B cell (primary cell): ENCODE measurements around the gene HLCS. TPM values are rescaled to one million over a fixed set of nuclear protein-coding genes. Genes with fewer than 3 reads are reported as not detected.
"Not testable (repeated sequence)": the region's sequence is repeated elsewhere in the genome, so short reads cannot be mapped to it uniquely, and the experiment has no call there.

Source experiments
- ATAC-seq: fragments of 200-7000 bp; cut with Tn5 transposase; one replicate; pipeline ENCODE4 v1.10.0; 2021; ENCODE audit warnings: low read depth, mild to moderate bottlenecking, moderate number of reproducible peaks, moderate library complexity
- CTCF ChIA-PET: fragments of 350-600 bp; sonication (Branson Sonifier 250); formaldehyde crosslinking; loops from one replicate; lab custom pipeline; 2021; ENCODE audit warnings: antibody characterized with exemption, inconsistent platforms; lab: Charles Lee
- POLR2A ChIA-PET: fragments of 350-600 bp; sonication (Branson Sonifier 250); formaldehyde crosslinking; loops from one replicate; lab custom pipeline; 2021; ENCODE audit warnings: antibody characterized with exemption; lab: Charles Lee
- DNase-seq: peaks from one replicate; pipeline ENCODE4 v3.0.0; 2013
- H2AFZ ChIP-seq: 2 replicates; pipeline ENCODE4 v1.6.1; 2012; ENCODE audit warnings: mild to moderate bottlenecking, low read depth, low read length; ENCODE audit not compliant: insufficient read depth, poor library complexity, severe bottlenecking
- H3K27ac ChIP-seq, 2 donors: 1 replicate in 1 of 2; 2 replicates in 1 of 2; pipeline ENCODE4 v1.5.1; 2012 to 2013; ENCODE audit warnings: low read length in 2 of 2, mild to moderate bottlenecking in 2 of 2, moderate library complexity in 1 of 2
- H3K27me3 ChIP-seq, 4 experiments: fragments of 200-600 bp in 1 of 4; sonication (generic) in 1 of 4; replicated peaks in 1 of 4; 1 replicate in 2 of 4; 2 replicates in 2 of 4; pipeline versions ENCODE4 v1.6.1 to v1.7.0; 2013 to 2016; ENCODE audit warnings: low read length in 3 of 4, mild to moderate bottlenecking in 2 of 4, mixed read lengths in 1 of 4, moderate library complexity in 1 of 4; ENCODE audit not compliant: insufficient read depth in 4 of 4, control insufficient read depth in 3 of 4; ENCODE audit errors: control extremely low read depth in 1 of 4
- H3K36me3 ChIP-seq, 2 experiments: replicated peaks in 1 of 2; 1 replicate in 1 of 2; 2 replicates in 1 of 2; pipeline versions ENCODE4 v1.6.1 to v1.7.1; 2013; ENCODE audit warnings: low read length in 1 of 2; ENCODE audit not compliant: insufficient read depth in 2 of 2, control insufficient read depth in 1 of 2; ENCODE audit errors: control extremely low read depth in 1 of 2, extremely low read depth in 1 of 2
- H3K4me1 ChIP-seq, 2 donors: fragments of 200-600 bp in 1 of 2; sonication (generic) in 1 of 2; 1 replicate in 1 of 2; 2 replicates in 1 of 2; pipeline versions ENCODE4 v1.5.1 to v1.6.1; 2013 to 2017; ENCODE audit warnings: low read length in 2 of 2; ENCODE audit not compliant: control insufficient read depth in 2 of 2, insufficient read depth in 2 of 2
- H3K4me2 ChIP-seq: replicated peaks from 2 replicates; pipeline ENCODE3; 2012; ENCODE audit warnings: mild to moderate bottlenecking, low read depth, low read length; ENCODE audit not compliant: poor library complexity, severe bottlenecking
- H3K4me3 ChIP-seq, 5 experiments: fragments of 200-600 bp in 1 of 5; sonication (generic) in 1 of 5; 1 replicate in 3 of 5; 2 replicates in 2 of 5; pipeline versions ENCODE4 v1.5.1 to v1.7.0; 2011 to 2016; ENCODE audit warnings: low read length in 4 of 5, mild to moderate bottlenecking in 4 of 5, low read depth in 2 of 5, control low read depth in 1 of 5, moderate library complexity in 1 of 5; ENCODE audit not compliant: insufficient read depth in 1 of 5; ENCODE audit errors: control extremely low read depth in 1 of 5, extremely low read depth in 1 of 5
- H3K79me2 ChIP-seq: fragments of 200-600 bp; sonication (generic); one replicate; pipeline ENCODE4 v1.6.0; 2016; ENCODE audit warnings: low read length; ENCODE audit not compliant: control insufficient read depth, insufficient read depth
- H3K9ac ChIP-seq: fragments of 200-600 bp; sonication (generic); 2 replicates; pipeline ENCODE4 v1.6.1; 2017; ENCODE audit warnings: mild to moderate bottlenecking, low read length, moderate library complexity
- H3K9me3 ChIP-seq, 3 donors: one replicate each; pipeline versions ENCODE4 v1.6.1 to v1.7.1; 2013; ENCODE audit warnings: low read length in 2 of 3; ENCODE audit not compliant: control insufficient read depth in 2 of 3, insufficient read depth in 1 of 3; ENCODE audit errors: control extremely low read depth in 1 of 3
- H4K20me1 ChIP-seq: 2 replicates; pipeline ENCODE4 v1.6.0; 2012; ENCODE audit warnings: mild to moderate bottlenecking, low read length; ENCODE audit not compliant: insufficient read depth, control insufficient read depth, poor library complexity, severe bottlenecking
- H3K27ac Mint-ChIP-seq: one replicate; pipeline ENCODE4 v1.8.0; 2021; ENCODE audit warnings: mixed read lengths
- H3K27me3 Mint-ChIP-seq: one replicate; pipeline ENCODE4 v1.8.0; 2021; ENCODE audit warnings: mixed read lengths
- H3K4me1 Mint-ChIP-seq: one replicate; pipeline ENCODE4 v1.8.0; 2021; ENCODE audit warnings: mixed read lengths
- H3K4me3 Mint-ChIP-seq: one replicate; pipeline ENCODE4 v1.8.0; 2021; ENCODE audit warnings: mixed read lengths
- H3K9me3 Mint-ChIP-seq: one replicate; pipeline ENCODE4 v1.8.0; 2022; ENCODE audit warnings: mixed read lengths; ENCODE audit not compliant: insufficient read depth
- CTCF ChIP-seq: fragments of 200-600 bp; IDR thresholded peaks from one replicate; pipeline ENCODE4 v1.8.0; 2022; ENCODE audit warnings: antibody characterized with exemption, mild to moderate bottlenecking
- EZH2 ChIP-seq: IDR thresholded peaks from 2 replicates; pipeline ENCODE4 v1.6.1; 2012; ENCODE audit warnings: borderline replicate concordance, low read depth, mild to moderate bottlenecking, moderate library complexity, low read length; ENCODE audit not compliant: insufficient read depth, poor library complexity, severe bottlenecking
- WGBS: methylation state at CpG from one replicate; pipeline ENCODE4 v1.1.5; 2013; ENCODE audit warnings: missing lambda C conversion rate; ENCODE audit not compliant: insufficient coverage; 5-methylcytosine and 5-hydroxymethylcytosine counted together
- intact Hi-C: fragments of 100-400 bp; cut with micrococcal nuclease; formaldehyde crosslinking; loops from one replicate; pipeline ENCODE4 v1.10.0; 2022
- polyA plus RNA-seq: library from polyadenylated mRNA; depleted of rRNA; stranded (reverse); fragments of >200 nt; gene quantifications from 2 replicates; pipeline ENCODE4 v1.2.3, GENCODE V29; 2012
- total RNA-seq, 2 donors: library from RNA; stranded (reverse); fragments of 120-200 nt in 1 of 2; gene quantifications; 1 replicate in 1 of 2; 2 replicates in 1 of 2; pipeline versions ENCODE4 v1.2.3 to v1.2.4, GENCODE V29; 2013 to 2022

The HLCS gene
- total and polyA plus RNA-seq, 2 donors (not counting 1 experiment from before 2014, with no cell fraction given): 4.4 to 14.7 TPM

- WGBS: 94% methylated on average over 9 of the region's 11 CpGs
- ChIA-PET CTCF (interaction anchor here (0.7 to 2.8 kb wide), 2 partner anchors 9 to 32 kb away, joined by 3 to 16 read pairs; no protein-coding TSS in a partner anchor), POLR2A (no interaction called here)
- Histone ChIP-seq H3K9me3 (peaks cover 0 to 5% (median 0%) of the 10 kb centered on the region in 3 donors), H3K27me3 (no peaks in the 10 kb centered on the region), H3K4me2 (no peak overlapping the region), H3K79me2 (no peaks in the 10 kb centered on the region), H3K4me3 (no peak overlapping the region), H3K9ac (no peak overlapping the region), H4K20me1 (no peaks in the 10 kb centered on the region), H3K4me1 (peaks cover 3 to 6% of the 10 kb centered on the region in 2 donors), H3K36me3 (no peaks in the 10 kb centered on the region), H3K27ac (no peak overlapping the region), H2AFZ (no peak overlapping the region)
- intact Hi-C loops: no loop called here
- Mint-ChIP-seq H3K9me3 (no peaks in the 10 kb centered on the region), H3K4me1 (no peaks in the 10 kb centered on the region), H3K27me3 (no peaks in the 10 kb centered on the region), H3K4me3 (no peak overlapping the region), H3K27ac (no peak overlapping the region)
- TF ChIP-seq CTCF (no peak), EZH2 (no peak)
- DNase-seq: no peak
- ATAC-seq: no peak
These were observed 32.8 kb upstream of the HLCS start for GRCh38 chr21:36999131-36999898.

GRCh38 chr21:36995285-36995684 lies 28.8 kb upstream of the HLCS start:
- POLR2A ChIA-PET: not testable (repeated sequence)

More at GRCh38 chr21:36995285-36995684, 28.8 kb upstream of the HLCS start:
- ATAC-seq, H3K27me3 ChIP-seq, intact Hi-C loops, H3K79me2 ChIP-seq, H3K27ac ChIP-seq, DNase-seq, H3K27me3 Mint-ChIP-seq, H3K36me3 ChIP-seq, H3K4me1 ChIP-seq, H4K20me1 ChIP-seq, H3K9me3 Mint-ChIP-seq, H2AFZ ChIP-seq, H3K27ac Mint-ChIP-seq, H3K9me3 ChIP-seq, CTCF ChIA-PET, H3K4me2 ChIP-seq, H3K4me3 Mint-ChIP-seq, H3K4me1 Mint-ChIP-seq, H3K9ac ChIP-seq, H3K4me3 ChIP-seq: not testable (repeated sequence)
- 97% methylated on average over 8 of the region's 12 CpGs for WGBS
